ENCODE measurements around the gene AGBL4. TPM values are rescaled to one million over a fixed set of nuclear protein-coding genes. Genes with fewer than 3 reads are reported as not detected.

Gene AGBL4
- total and polyA plus RNA-seq, 7 donors = 0.09 to 0.36 (median 0.16) TPM; not detected in 4

- no peak for TF ChIP-seq EP300 (IDR thresholded peaks at IDR 0.05)
- TF ChIP-seq POLR2AphosphoS5 (IDR thresholded peaks at IDR 0.05) = no peak
- TF ChIP-seq POLR2A (IDR thresholded peaks at IDR 0.05) = no peak
- no peak for TF ChIP-seq CTCF (IDR thresholded peaks at IDR 0.05)
- no peak overlapping the region for H3K27ac ChIP-seq
- 30 to 36% methylated on average over 1 of the region's 1 CpG for WGBS, 2 donors
- no peaks in the 10 kb centered on the region for H3K36me3 ChIP-seq
- no peaks in the 10 kb centered on the region for H3K4me1 ChIP-seq
- H3K4me3 ChIP-seq = no peak overlapping the region
- H3K9me3 ChIP-seq = peaks cover 0 to 5% (median 0%) of the 10 kb centered on the region in 4 donors
- intact Hi-C loops (cut with DNase I) = no loop called here
- DNase-seq = no peak
- H3K27me3 ChIP-seq = no peaks in the 10 kb centered on the region
Observed at GRCh38 chr1:49200738-49201137, 823.0 kb downstream of the AGBL4 start.

GRCh38 chr1:49199564-49199963, 824.2 kb downstream of the AGBL4 start:
- peaks cover 0 to 5% (median 0%) of the 10 kb centered on the region in 4 donors for H3K9me3 ChIP-seq
- H3K4me1 ChIP-seq = no peaks in the 10 kb centered on the region
- intact Hi-C loops (cut with DNase I) = no loop called here
- TF ChIP-seq EP300 (IDR thresholded peaks at IDR 0.05) (no peak), POLR2A (IDR thresholded peaks at IDR 0.05) (no peak), POLR2AphosphoS5 (IDR thresholded peaks at IDR 0.05) (no peak), CTCF (IDR thresholded peaks at IDR 0.05) (no peak)
- no peak overlapping the region for H3K27ac ChIP-seq
- no peaks in the 10 kb centered on the region for H3K27me3 ChIP-seq
- H3K4me3 ChIP-seq = no peak overlapping the region
- H3K36me3 ChIP-seq = no peaks in the 10 kb centered on the region
- no peak for DNase-seq

GRCh38 chr1:49197081-49197480, 826.7 kb downstream of the AGBL4 start:
- Histone ChIP-seq H3K27me3 (no peaks in the 10 kb centered on the region), H3K9me3 (peaks cover 0 to 5% (median 0%) of the 10 kb centered on the region in 4 donors), H3K36me3 (no peaks in the 10 kb centered on the region), H3K4me1 (no peaks in the 10 kb centered on the region), H3K27ac (no peak overlapping the region), H3K4me3 (no peak overlapping the region)
- 72 to 76% methylated on average over 2 of the region's 2 CpGs for WGBS, 2 donors
- no peak for DNase-seq
- intact Hi-C loops (cut with DNase I) = no loop called here
- TF ChIP-seq POLR2A (IDR thresholded peaks at IDR 0.05) (no peak), POLR2AphosphoS5 (IDR thresholded peaks at IDR 0.05) (no peak)

- Histone ChIP-seq H3K4me1 (no peaks in the 10 kb centered on the region), H3K27ac (no peak overlapping the region), H3K4me3 (no peak overlapping the region), H3K27me3 (no peaks in the 10 kb centered on the region), H3K36me3 (no peaks in the 10 kb centered on the region), H3K9me3 (no peaks in the 10 kb centered on the region)
- no peak for TF ChIP-seq POLR2AphosphoS5 (IDR thresholded peaks at IDR 0.05)
- TF ChIP-seq EP300 (IDR thresholded peaks at IDR 0.05) = no peak
- TF ChIP-seq CTCF (IDR thresholded peaks at IDR 0.05) = no peak
- no peak for TF ChIP-seq POLR2A (IDR thresholded peaks at IDR 0.05)
- intact Hi-C loops (cut with DNase I) = no loop called here
- 67 to 80% methylated on average over 1 of the region's 1 CpG for WGBS, 2 donors
- no peak for DNase-seq
Observed at GRCh38 chr1:49190138-49190537, 833.6 kb downstream of the AGBL4 start.

GRCh38 chr1:49187056-49187455, 836.7 kb downstream of the AGBL4 start:
- intact Hi-C loops (cut with DNase I) = no loop called here

More at GRCh38 chr1:49187056-49187455, 836.7 kb downstream of the AGBL4 start:
- Histone ChIP-seq H3K4me3 (no peak overlapping the region), H3K36me3 (no peaks in the 10 kb centered on the region), H3K27ac (no peak overlapping the region), H3K27me3 (no peaks in the 10 kb centered on the region), H3K4me1 (no peaks in the 10 kb centered on the region), H3K9me3 (no peaks in the 10 kb centered on the region)
- no peak for DNase-seq
- WGBS, 2 donors = 90 to 95% methylated on average over 3 of the region's 3 CpGs
- TF ChIP-seq EP300 (IDR thresholded peaks at IDR 0.05) (no peak), POLR2A (IDR thresholded peaks at IDR 0.05) (no peak), CTCF (IDR thresholded peaks at IDR 0.05) (no peak), POLR2AphosphoS5 (IDR thresholded peaks at IDR 0.05) (no peak)
